ENCODE data around the gene PKLR.

PKLR gene

DNA sequence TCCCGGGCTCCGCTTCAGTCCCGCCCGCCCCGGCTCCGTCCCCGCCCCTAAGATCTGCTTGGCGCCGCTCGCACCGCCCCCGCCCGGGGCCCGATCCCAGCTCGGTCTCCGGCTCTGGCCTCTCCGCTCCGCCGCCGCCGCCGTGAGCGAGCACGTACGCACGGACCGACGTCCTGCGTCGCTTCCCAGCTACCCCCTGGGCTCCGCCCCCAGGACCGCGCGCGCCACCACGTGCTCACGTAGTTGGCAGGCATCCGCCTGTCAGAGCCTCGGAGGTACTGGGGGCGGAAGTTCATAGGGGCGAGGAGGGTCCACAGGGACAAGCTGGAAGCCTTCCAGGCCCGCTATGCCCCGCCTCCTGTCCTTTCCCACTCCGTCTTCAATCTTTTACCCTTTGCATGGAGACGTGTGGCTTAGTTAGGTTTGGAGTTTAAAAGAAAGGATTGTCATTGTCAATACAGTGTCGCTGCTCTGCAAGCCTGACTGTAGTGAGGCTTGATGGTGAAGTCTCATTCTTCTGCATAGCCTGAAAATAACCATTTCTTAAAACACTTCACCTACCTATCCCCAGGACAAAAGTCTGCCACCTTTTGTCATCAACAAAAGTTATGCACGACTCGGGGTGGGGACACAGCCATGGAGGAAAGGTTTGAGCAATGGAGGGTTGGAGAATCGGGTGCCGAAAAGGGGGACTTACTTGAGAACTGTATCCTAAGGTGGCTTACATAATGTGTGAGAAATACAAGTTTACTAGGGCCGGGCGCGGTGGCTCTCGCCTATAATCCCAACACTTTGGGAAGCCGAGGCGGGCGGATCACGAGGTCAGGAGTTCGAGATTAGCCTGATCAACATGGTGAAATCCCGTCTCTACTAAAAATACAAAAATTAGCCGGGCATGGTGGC is 27.6 kb downstream of the PKLR start, which contains the start of gene CLK2:
TSS of gene CLK2 (minus strand) at position 162 of the 903 bp plus-strand sequence. CDS start 2,527 bp downstream, outside the sequence.
- peak; percentile 97 to 99 for DNase-seq (ENCODE audit: low read depth in 1 of 2, low spot score in 1 of 2)
- in situ Hi-C loops (cut with HindIII; ENCODE audit: low pct_unique_long_range_greater_than_20kb, low sequenced_read_pairs): no loop called here

DNA sequence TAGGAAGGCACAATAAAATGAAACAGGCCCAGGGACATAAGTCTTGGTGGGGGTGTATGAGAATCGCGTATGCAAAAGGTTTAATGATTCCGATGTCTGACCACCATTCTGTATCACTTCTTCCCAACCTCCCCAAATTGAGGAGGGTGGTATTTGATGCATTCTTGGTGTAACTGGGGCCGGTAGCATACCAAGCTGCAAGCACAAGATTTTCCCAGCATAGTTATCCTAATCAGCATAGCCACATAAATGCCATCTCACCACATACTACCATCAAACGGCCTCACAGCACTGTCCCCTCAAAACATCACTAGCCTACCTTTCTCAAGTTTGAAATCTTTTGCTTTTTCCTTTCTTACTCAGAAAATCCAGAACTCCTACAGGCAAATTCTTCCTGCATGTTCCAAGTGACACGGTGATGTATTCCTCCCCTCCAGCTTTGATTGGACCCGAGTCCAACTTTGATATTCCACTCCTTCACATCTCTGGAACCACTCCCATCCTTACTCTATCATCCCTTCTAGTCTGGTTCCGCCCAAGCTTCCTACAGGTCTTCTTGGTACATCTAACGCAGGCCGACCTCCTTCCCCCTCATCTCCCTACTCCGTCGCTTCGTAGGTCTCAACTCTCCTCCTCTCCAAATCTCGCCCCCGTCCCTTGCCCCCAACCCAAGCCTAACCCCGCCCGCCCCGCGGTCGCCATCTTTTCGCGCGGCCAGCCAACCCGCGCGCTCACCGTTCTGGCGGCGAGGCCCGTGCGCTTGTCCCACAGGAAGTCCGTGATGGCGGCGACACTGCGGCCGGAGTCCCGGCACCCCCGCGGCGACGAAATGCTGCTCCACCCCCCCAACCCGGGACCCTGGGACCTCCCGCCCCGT is 28.5 kb downstream of the PKLR start:
- no peak for DNase-seq (ENCODE audit: low read depth in 1 of 2, low spot score in 1 of 2)
- TF ChIP-seq JUND (IDR thresholded peaks at IDR 0.05; ENCODE audit: low read depth): no peak
- in situ Hi-C loops (cut with HindIII; ENCODE audit: low pct_unique_long_range_greater_than_20kb, low sequenced_read_pairs): no loop called here

More for the DNA sequence above, 27.6 kb downstream of the PKLR start, which contains the start of gene CLK2:
- TF ChIP-seq JUND (IDR thresholded peaks at IDR 0.05; ENCODE audit: low read depth): no peak

DNA sequence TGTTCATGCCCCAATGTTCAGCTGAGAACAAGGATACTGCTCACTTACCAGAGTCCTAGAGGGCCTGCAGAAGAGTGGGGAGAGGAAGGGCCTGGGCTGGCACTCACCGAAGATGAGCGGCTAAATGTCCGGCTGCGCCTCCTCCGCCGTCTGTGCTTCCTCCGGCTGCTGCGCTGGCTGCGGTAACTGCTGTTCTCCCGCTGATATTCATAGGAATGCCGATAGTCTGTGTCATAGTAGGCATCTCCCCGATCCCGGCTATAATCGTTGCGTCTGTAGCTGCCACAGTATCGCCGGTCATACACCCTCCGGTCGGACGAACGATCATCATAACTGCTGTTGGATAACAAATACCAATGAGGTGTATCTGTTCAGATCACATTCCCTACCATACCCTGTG is 31.9 kb downstream of the PKLR start:
- in situ Hi-C loops (cut with HindIII; ENCODE audit: low pct_unique_long_range_greater_than_20kb, low sequenced_read_pairs): no loop called here
- DNase-seq (ENCODE audit: low read depth in 1 of 2, low spot score in 1 of 2): no peak
- no peak for TF ChIP-seq JUND (IDR thresholded peaks at IDR 0.05; ENCODE audit: low read depth)

DNA sequence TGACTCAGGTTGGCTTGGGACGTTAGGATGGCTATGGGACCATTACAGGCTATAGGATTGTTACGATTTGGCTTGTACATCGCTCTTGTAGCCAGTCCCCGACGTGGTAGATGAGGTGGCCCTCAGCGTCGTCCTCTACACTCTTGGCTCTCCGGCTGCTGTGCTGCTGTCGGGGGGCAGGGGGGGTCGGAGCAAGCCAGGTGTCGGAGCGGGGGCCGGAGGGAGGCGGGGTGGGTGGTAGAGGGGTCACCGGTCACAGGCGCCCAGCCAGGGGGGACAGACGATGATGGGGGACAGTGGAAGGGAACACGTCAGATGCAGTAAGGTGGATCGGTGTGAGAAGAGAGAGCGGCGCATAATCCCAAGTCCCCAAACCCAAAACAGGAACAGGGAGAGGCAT is 32.6 kb downstream of the PKLR start:
- no peak for DNase-seq (ENCODE audit: low read depth in 1 of 2, low spot score in 1 of 2)
- TF ChIP-seq JUND (IDR thresholded peaks at IDR 0.05; ENCODE audit: low read depth): no peak
- in situ Hi-C loops (cut with HindIII; ENCODE audit: low pct_unique_long_range_greater_than_20kb, low sequenced_read_pairs): no loop called here

DNA sequence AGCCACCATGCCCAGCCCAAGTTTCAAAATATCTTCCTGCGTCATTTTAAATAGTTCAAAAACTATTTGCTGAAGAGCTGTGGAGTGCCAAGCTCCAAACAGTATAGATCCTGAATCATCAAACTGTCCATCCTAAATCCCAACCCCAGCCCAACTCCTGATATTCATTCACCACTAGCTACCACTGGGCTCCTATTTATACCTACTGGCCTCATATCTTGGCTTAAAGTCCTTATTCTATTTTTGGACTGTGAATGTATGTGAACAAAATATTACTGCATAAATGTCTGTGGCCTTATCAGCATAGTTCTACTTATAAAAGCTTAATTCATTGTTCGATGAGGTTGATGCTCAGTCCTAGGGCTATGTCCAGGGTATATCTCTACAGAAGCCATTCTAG is 33.9 kb downstream of the PKLR start:
- no peak for TF ChIP-seq JUND (IDR thresholded peaks at IDR 0.05; ENCODE audit: low read depth)
- no peak for DNase-seq (ENCODE audit: low read depth in 1 of 2, low spot score in 1 of 2)
- in situ Hi-C loops (cut with HindIII; ENCODE audit: low pct_unique_long_range_greater_than_20kb, low sequenced_read_pairs): no loop called here

DNA sequence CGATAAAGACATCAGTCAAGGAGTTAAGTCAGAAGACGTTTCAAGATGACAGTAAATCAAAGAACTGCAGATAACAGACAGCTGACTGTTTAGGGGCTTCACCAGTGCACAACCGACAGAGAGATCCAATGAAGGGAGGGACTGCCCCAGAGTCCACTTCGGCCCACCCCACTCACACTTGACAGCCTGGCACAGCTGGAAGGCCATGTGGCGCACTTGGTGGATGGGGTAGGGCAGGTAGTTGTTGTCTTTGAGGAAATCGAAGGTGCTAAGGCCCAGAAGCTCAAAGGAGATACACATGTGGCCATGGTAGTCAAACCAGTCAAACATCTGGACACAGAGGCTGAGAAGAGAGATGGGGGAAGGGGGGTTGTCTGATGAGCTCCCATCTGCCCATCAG is 34.7 kb downstream of the PKLR start:
- in situ Hi-C loops (cut with HindIII; ENCODE audit: low pct_unique_long_range_greater_than_20kb, low sequenced_read_pairs): no loop called here

DNA sequence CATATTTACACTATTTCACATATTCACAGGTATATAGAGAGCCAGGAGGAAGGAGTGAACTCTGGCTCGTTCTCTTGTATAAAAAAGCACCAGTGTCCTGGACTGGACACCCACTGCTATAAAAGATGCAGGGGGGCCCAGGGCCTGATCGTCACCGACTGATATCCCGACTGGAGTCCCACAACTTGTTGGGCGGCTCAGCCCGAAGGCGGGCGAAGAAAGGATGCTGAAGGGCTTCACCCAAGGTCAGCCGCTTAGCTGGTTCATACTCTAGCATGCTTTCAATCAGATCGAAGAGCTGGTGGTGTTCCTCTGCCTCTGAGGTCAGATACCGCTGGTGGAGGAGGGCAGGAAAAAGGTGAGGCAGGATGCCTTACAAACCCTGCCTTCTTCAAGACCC is 38.2 kb downstream of the PKLR start:
- DNase-seq (ENCODE audit: low read depth in 1 of 2, low spot score in 1 of 2): no peak
- no peak for TF ChIP-seq JUND (IDR thresholded peaks at IDR 0.05; ENCODE audit: low read depth)
- in situ Hi-C loops (cut with HindIII; ENCODE audit: low pct_unique_long_range_greater_than_20kb, low sequenced_read_pairs): no loop called here

More for the DNA sequence above, 34.7 kb downstream of the PKLR start:
- no peak for DNase-seq (ENCODE audit: low read depth in 1 of 2, low spot score in 1 of 2)
- no peak for TF ChIP-seq JUND (IDR thresholded peaks at IDR 0.05; ENCODE audit: low read depth)

DNA sequence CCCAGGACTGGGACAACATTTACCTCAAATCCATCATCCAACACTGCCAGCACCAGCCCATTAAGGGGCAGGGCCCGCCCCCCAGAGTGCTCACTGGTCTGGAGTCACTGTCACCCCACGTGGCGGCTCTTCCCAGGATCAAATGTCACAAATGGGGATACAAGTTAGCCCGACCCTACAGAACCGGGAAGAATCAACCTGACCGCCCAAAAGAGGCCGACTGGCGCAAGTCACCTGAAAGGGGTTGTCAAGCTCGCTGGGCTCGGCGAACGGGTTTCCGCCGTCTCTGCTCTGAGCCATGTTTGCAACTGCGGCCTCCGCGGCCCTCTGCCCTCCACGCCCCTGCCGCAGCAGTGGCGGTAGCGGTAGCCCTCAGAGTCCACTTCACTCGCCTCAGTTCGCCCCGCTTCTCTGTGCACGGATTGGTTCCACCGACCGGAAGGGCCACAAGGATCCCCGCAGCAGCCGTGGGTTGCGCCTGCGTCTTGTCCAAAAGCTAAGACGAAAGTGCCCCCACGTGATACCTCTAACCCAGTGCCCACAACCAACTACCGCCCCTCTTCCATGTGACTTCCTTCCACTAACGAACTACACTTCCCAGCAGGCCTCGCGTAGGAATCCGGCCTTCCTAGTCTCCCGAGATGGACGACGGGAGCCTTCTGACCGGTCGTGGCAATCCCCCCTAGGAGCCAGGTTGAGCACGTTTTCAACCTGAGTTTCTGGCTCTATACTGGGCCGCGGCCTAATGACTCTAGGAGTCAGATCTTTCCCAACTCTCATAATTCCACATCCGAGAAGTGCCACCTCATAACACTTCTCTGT is 39.2 kb downstream of the PKLR start, which contains the start of gene SCAMP3:
TSS of gene SCAMP3 (minus strand) at position 509 of the 822 bp plus-strand sequence. CDS start at position 300, 209 bp downstream.
- peak; percentile 99 for DNase-seq (ENCODE audit: low read depth in 1 of 2, low spot score in 1 of 2)
- TF ChIP-seq JUND (IDR thresholded peaks at IDR 0.05; ENCODE audit: low read depth): peak; percentile 57; the same call in 1 of the 2 replicates
- in situ Hi-C loops (cut with HindIII; ENCODE audit: low pct_unique_long_range_greater_than_20kb, low sequenced_read_pairs): no loop called here

DNA sequence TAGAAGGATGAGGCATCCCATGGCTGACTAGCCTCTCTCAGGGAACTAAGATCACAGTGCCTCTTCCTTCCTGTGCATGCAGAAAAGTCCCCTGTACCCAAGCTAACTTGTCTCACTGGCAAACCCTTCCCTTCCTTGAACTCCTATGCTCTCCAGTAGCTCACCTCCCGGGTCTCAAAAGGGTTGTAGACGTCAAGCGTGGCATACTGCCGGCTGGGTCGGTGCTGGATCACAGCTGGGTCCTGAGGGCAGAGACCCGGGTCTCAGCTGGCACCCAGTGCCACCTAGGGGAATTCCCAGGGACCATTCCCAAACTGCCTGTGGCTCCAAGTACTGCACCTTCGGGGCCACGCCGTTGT is 39.8 kb downstream of the PKLR start:
- no peak for TF ChIP-seq JUND (IDR thresholded peaks at IDR 0.05; ENCODE audit: low read depth)
- no peak for DNase-seq (ENCODE audit: low read depth in 1 of 2, low spot score in 1 of 2)
- in situ Hi-C loops (cut with HindIII; ENCODE audit: low pct_unique_long_range_greater_than_20kb, low sequenced_read_pairs): no loop called here

DNA sequence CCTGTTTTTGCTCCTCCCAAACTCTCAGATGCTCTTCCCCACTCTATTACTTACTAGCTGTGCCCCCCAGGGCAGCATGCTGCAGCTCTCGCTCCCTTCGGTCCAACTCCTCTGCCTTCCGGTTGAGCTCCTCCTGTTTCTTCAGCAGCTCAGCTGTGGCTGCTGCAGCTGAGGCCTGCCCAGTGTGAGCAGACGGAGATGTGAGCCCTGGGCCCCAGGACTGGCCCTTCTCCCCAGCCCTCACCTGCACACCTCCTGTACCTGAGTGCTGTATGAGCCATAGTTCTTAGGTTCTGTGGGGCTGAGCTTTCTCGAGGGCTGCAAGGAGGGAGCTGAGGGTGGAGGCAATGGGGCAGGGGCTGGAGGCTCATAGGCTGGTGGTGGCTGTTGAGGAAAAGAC is 41.0 kb downstream of the PKLR start:
- in situ Hi-C loops (cut with HindIII; ENCODE audit: low pct_unique_long_range_greater_than_20kb, low sequenced_read_pairs): no loop called here
- no peak for TF ChIP-seq JUND (IDR thresholded peaks at IDR 0.05; ENCODE audit: low read depth)
- DNase-seq (ENCODE audit: low read depth in 1 of 2, low spot score in 1 of 2): no peak

DNA sequence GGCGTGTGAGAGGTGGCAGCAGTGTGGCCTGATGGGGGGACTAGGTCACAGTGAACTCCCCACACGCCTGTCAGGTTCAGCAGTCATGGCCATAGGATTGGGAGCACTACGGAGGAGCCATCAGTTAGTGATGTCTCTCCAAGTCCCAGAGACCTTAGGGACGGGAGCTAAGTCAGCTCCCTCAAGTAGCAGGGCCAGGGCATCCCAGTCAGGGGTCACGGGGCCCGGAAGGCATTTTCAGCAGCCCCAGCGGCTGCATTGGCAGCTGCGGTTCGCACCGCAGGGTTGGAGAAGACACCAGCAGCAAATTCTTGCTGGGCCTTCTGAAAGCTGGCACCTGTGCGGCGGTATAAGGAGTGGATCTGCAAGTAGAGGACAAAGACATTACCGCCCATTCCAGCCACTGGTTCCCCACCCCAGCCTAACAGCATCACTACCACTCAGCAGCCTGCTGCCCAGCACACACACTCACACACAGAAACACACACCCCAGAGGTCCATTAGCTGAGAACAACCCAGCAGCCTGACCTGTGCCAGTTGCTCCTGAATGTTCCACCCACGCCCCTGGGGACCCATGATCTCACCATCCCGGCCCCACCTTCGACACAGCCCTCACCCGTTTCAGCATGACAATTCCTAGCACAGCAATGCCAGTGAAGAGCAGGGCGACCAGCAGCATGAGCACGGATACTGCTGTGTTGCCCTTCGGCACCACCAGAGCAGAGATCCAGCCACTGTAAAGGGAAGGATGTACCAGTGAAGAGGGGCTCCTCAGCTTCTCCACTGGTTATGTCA is 45.0 kb downstream of the PKLR start:
- in situ Hi-C loops (cut with HindIII; ENCODE audit: low pct_unique_long_range_greater_than_20kb, low sequenced_read_pairs): no loop called here
- no peak for DNase-seq (ENCODE audit: low read depth in 1 of 2, low spot score in 1 of 2)
- no peak for TF ChIP-seq JUND (IDR thresholded peaks at IDR 0.05; ENCODE audit: low read depth)
